GM12891 (cell line): ENCODE results near the gene ADARB1.

Source experiments
- PAX5 ChIP-seq: IDR thresholded peaks from 2 replicates; pipeline ENCODE4 v1.6.1; 2011; ENCODE audit warnings: low read length, moderate library complexity, mild to moderate bottlenecking; ENCODE audit not compliant: insufficient read depth, severe bottlenecking
- POLR2A ChIP-seq: IDR thresholded peaks from 2 replicates; pipeline ENCODE4 v1.6.1; 2011; ENCODE audit warnings: low read depth, low read length, control low read depth
- POLR2AphosphoS5 ChIP-seq: IDR thresholded peaks from 2 replicates; pipeline ENCODE4 v1.6.1; 2011; ENCODE audit warnings: low read depth, low read length, control low read depth
- TAF1 ChIP-seq: IDR thresholded peaks from 2 replicates; pipeline ENCODE4 v1.6.1; 2011; ENCODE audit warnings: low read depth, low read length, control low read depth

DNA sequence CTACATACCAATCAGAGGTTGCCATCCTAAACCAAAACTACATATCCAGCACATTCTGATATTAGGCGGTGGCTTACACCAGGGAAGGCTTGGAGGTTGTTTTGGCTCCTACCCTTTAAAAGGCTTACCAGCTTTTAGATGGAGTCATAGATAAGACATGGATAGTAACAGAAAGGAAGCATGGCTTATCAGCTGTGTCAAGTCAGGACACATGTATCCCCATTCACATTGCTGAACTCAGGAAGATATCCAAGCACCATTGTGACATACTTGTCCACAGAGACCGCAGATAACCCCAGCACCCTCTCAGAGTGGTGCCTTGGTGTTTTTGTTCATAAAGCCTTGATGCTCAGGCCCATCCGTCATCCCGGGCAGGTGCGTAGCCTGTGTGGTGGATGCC is 39.7 kb downstream of the ADARB1 start:
- no peak for TF ChIP-seq POLR2AphosphoS5
- no peak for TF ChIP-seq POLR2A
- TF ChIP-seq TAF1, result no peak
- no peak for TF ChIP-seq PAX5
